Endothelial cell (in vitro differentiated cells): ENCODE measurements around the gene SHC2. TPM values are rescaled to one million over a fixed set of nuclear protein-coding genes. Genes with fewer than 3 reads are reported as not detected.

ENCODE experiments used
- DNase-seq: peaks from one replicate; pipeline ENCODE4 v3.0.0; 2021; ENCODE audit warnings: low spot score
- H3K27ac Mint-ChIP-seq: one replicate; pipeline ENCODE4 v1.8.0; 2021; ENCODE audit warnings: mixed read lengths, inconsistent platforms; ENCODE audit not compliant: unreplicated experiment
- H3K27me3 Mint-ChIP-seq: one replicate; pipeline ENCODE4 v1.8.0; 2021; ENCODE audit warnings: mild to moderate bottlenecking, moderate library complexity, mixed read lengths, inconsistent platforms; ENCODE audit not compliant: unreplicated experiment
- H3K36me3 Mint-ChIP-seq: one replicate; pipeline ENCODE4 v1.8.0; 2021; ENCODE audit warnings: mild to moderate bottlenecking, low read depth, mixed read lengths, inconsistent platforms; ENCODE audit not compliant: unreplicated experiment
- H3K4me1 Mint-ChIP-seq: one replicate; pipeline ENCODE4 v1.8.0; 2021; ENCODE audit warnings: mild to moderate bottlenecking, mixed read lengths, inconsistent platforms; ENCODE audit not compliant: unreplicated experiment
- H3K4me3 Mint-ChIP-seq: one replicate; pipeline ENCODE4 v1.8.0; 2021; ENCODE audit warnings: mild to moderate bottlenecking, mixed read lengths, inconsistent platforms; ENCODE audit not compliant: unreplicated experiment
- H3K9me3 Mint-ChIP-seq: one replicate; pipeline ENCODE4 v1.8.0; 2021; ENCODE audit warnings: mixed read lengths, inconsistent platforms; ENCODE audit not compliant: unreplicated experiment
- total RNA-seq: library from RNA; stranded (reverse); fragmentation: NEBNext Ultra II Directional; extraction: Animal tissue kit (Norgen Biotek cat#: 25700); gene quantifications from one replicate; pipeline ENCODE4 v1.2.1, GENCODE V29; 2021; ENCODE audit not compliant: unreplicated experiment
- TF ChIP-seq, protein P1 (sequence below): fragments of 200-600 bp; sonication (generic); IDR thresholded peaks from one replicate; pipeline ENCODE4 v1.5.0; 2021; ENCODE audit warnings: antibody characterized with exemption; ENCODE audit not compliant: unreplicated experiment

Gene SHC2
- total RNA-seq, 1 donor from 2014 or later, result 46.9 TPM

DNA sequence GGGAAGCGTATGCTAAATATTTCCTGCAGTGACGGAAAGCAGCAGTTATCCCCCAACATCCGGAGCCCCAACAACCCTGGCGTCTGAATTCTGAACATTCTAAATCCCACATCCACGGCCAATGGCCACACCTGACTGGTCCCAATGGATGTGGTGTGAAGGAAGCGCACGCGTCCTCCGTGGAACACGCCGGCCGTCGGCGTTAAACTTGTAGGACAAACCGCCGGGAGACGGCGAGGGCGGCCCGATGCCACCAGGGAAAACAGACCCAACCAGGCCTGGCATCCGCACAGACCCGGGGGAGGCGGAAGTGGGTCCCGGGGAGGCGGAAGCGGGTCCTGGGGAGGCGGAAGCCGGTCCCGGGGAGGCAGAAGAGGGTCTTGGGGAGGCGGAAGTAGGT lies 3.2 kb downstream of the SHC2 start:
- Mint-ChIP-seq H3K36me3 (peaks cover 12% of the 10 kb centered on the region), H3K4me3 (no peak overlapping the region)

DNA sequence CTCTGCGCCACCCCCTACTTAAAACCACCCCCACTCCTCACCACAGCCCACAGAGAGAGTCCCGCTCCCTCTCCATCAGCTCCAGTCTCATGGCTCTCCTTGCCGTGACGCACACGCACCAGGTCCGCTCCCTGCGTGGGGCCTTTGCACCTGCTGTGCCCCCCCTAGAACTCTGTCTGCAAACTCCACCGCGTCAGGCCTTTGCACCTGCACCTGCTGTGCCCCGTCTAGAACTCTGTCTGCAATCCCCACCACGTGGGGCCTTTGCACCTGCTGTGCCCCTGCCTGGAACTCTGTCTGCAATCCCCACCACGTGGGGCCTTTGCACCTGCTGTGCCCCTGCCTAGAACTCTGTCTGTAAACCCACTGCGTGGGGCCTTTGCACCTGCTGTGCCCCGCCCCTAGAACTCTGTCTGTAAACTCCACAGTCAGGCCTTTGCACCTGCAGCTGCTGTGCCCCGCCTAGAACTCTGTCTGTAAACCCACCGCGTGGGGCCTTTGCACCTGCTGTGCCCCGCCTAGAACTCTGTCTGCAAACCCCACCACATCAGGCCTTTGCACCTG lies 4.2 kb downstream of the SHC2 start:
- H3K36me3 Mint-ChIP-seq, result peaks cover 12% of the 10 kb centered on the region
- no peak for DNase-seq
- TF ChIP-seq, protein P1, sequence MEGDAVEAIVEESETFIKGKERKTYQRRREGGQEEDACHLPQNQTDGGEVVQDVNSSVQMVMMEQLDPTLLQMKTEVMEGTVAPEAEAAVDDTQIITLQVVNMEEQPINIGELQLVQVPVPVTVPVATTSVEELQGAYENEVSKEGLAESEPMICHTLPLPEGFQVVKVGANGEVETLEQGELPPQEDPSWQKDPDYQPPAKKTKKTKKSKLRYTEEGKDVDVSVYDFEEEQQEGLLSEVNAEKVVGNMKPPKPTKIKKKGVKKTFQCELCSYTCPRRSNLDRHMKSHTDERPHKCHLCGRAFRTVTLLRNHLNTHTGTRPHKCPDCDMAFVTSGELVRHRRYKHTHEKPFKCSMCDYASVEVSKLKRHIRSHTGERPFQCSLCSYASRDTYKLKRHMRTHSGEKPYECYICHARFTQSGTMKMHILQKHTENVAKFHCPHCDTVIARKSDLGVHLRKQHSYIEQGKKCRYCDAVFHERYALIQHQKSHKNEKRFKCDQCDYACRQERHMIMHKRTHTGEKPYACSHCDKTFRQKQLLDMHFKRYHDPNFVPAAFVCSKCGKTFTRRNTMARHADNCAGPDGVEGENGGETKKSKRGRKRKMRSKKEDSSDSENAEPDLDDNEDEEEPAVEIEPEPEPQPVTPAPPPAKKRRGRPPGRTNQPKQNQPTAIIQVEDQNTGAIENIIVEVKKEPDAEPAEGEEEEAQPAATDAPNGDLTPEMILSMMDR, result no peak
- H3K27ac Mint-ChIP-seq, result no peak overlapping the region
- H3K27me3 Mint-ChIP-seq, result peaks cover 14% of the 10 kb centered on the region
- no peaks in the 10 kb centered on the region for H3K4me1 Mint-ChIP-seq
- no peak overlapping the region for H3K4me3 Mint-ChIP-seq
- H3K9me3 Mint-ChIP-seq, result no peaks in the 10 kb centered on the region

More for the DNA sequence above, 3.2 kb downstream of the SHC2 start:
- Mint-ChIP-seq H3K9me3 (no peaks in the 10 kb centered on the region), H3K4me1 (no peaks in the 10 kb centered on the region), H3K27me3 (peaks cover 14% of the 10 kb centered on the region), H3K27ac (no peak overlapping the region)
- TF ChIP-seq, protein P1, result no peak
- DNase-seq, result no peak

DNA sequence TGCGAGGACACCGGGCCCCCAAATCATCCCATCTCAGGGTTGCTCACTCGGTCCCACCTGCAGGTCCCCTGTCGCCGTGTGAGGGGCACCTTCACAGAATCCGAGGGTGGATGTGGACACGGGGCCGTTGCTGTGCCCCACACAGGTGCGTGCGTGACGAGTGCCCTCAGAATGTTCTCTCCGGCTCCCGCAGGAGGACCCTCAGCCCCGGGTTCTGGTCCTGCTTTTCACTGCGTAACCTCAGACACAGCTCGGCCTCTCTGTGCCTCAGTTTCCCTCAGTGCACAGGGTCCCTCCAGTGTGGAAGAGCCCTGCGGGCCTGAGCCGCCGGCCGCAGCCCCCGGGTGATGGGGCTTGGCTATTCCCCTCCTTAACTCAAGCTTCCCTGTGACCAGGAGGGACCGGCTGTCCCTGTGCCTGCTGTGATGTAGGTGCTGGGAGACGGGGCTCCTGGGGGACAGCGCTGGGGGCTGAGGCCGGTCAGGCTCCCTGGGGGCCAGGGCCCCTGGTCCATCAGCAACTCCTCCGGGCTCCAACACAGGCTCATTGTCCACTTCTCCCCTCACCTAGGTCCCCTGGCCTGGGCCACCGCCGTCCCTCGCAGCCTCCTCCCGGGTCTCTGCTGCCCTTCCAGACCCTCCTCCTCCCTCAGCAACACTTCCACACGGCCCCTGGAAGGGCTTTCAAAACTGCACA lies 4.8 kb downstream of the SHC2 start:
- Mint-ChIP-seq H3K36me3 (peaks cover 12% of the 10 kb centered on the region), H3K9me3 (no peaks in the 10 kb centered on the region), H3K4me3 (no peak overlapping the region), H3K4me1 (no peaks in the 10 kb centered on the region), H3K27ac (no peak overlapping the region), H3K27me3 (peaks cover 18% of the 10 kb centered on the region)
- no peak for DNase-seq
- TF ChIP-seq, protein P1, result no peak

DNA sequence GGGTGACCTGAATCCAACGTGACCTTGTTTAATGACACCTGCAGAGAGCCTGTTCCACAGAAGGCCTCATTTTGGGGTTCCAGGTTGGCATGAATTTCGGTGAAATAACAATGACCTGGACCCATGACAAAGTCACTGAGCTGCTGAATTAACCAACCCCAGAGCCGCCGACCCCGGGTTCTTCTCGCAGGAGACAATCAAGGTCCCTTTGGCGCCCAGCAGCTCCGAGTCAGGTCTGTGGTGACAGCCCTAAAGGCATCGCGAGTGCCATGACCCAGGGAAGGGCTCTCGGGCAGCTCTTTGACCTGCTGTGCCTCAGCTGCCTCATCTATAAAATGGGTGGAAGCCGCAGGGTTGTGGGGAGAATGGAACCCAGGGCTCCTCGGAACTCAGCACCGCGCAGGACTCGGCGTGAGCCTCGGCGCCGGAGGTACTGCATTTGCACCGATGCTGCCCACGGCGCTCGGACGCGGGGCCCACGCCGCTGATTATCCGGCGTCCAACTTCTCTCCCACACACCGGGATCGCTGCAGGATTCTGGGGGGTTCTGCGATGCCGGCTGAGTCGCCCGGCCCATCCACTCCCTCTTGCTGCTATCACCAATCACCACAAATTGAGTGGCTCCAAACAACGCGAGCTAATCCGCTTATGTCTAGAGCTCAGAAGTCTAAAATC lies 5.7 kb downstream of the SHC2 start:
- peaks cover 18% of the 10 kb centered on the region for H3K27me3 Mint-ChIP-seq
- H3K27ac Mint-ChIP-seq, result no peak overlapping the region
- TF ChIP-seq, protein P1, result no peak
- peaks cover 18% of the 10 kb centered on the region for H3K36me3 Mint-ChIP-seq
- no peak overlapping the region for H3K4me3 Mint-ChIP-seq
- no peaks in the 10 kb centered on the region for H3K4me1 Mint-ChIP-seq
- DNase-seq, result no peak
- H3K9me3 Mint-ChIP-seq, result no peaks in the 10 kb centered on the region

DNA sequence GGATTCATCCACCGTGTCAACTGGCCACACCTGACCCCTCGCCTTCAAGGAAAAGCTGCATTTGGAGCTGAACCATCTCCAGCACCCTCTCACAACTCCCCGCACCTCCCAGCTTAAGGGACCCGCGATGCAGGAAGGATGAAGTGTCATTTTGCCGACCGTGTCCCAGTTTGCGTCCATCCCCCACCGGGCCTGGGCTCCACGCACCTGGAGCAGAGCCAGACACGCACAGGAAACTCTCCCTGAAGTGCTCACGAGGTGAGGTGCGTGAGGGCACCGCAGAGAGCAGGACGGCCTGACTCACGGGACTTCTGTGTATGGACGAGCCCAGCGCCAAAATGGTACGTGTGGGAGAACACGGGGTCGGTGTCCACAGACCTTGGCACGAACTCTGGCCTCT lies 7.2 kb downstream of the SHC2 start:
- no peak for DNase-seq
- Mint-ChIP-seq H3K27me3 (peaks cover 13% of the 10 kb centered on the region), H3K36me3 (peaks cover 14% of the 10 kb centered on the region)

More for the DNA sequence above, 7.2 kb downstream of the SHC2 start:
- Mint-ChIP-seq H3K4me1 (no peaks in the 10 kb centered on the region), H3K27ac (no peak overlapping the region), H3K4me3 (no peak overlapping the region), H3K9me3 (no peaks in the 10 kb centered on the region)
- TF ChIP-seq, protein P1, result no peak
